HG03354 (cell line): ENCODE results near the gene CCDC12.

Source experiments
- ATAC-seq: cut with Tn5 transposase; IDR thresholded peaks from one replicate; pipeline ENCODE4 v1.9.1; 2021; ENCODE audit warnings: mild to moderate bottlenecking; ENCODE audit not compliant: unreplicated experiment, poor library complexity, severe bottlenecking

Gene CCDC12

DNA sequence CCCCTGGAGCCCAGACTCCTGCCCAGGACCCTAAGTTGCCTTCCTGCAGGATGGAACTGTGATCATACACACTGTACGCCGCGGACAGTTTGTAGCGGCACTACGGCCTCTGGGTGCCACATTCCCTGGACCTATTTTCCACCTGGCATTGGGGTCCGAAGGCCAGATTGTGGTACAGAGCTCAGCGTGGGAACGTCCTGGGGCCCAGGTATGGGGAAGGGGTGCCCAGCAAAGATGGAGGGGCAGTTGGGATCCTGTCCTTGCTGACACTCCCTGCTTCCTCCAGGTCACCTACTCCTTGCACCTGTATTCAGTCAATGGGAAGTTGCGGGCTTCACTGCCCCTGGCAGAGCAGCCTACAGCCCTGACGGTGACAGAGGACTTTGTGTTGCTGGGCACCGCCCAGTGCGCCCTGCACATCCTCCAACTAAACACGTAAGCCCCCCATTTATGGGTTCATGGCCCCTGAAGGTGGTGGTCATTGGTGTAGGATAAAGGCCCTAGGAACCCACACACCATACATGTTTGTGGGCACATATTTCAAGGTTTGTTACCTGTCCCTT lies 31.8 kb upstream of the CCDC12 start:
- no peak for ATAC-seq

DNA sequence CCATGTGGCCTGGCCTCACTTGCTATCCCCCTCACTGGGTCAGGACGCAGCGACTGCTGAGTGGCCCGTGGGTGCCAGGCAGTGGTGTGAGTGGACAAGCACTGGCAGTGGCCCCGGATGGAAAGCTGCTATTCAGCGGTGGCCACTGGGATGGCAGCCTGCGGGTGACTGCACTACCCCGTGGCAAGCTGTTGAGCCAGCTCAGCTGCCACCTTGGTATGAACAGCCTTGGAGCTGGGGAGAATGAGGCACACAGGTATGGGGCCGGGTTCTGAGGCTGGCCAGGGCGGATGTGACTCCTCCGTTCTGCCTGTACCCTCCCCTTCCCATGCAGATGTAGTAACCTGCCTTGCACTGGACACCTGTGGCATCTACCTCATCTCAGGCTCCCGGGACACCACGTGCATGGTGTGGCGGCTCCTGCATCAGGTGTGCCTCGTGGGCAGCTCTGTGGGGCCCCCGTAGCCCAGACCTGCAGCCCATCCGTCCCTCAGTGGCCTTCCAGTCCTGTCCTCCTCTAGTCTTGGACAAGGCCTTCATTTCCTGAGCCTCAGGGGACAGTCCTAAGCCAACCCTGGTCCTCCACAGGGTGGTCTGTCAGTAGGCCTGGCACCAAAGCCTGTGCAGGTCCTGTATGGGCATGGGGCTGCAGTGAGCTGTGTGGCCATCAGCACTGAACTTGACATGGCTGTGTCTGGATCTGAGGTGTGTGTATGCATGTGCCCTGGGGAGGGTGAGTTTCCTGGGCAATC lies 31.1 kb upstream of the CCDC12 start:
- ATAC-seq, result no peak

DNA sequence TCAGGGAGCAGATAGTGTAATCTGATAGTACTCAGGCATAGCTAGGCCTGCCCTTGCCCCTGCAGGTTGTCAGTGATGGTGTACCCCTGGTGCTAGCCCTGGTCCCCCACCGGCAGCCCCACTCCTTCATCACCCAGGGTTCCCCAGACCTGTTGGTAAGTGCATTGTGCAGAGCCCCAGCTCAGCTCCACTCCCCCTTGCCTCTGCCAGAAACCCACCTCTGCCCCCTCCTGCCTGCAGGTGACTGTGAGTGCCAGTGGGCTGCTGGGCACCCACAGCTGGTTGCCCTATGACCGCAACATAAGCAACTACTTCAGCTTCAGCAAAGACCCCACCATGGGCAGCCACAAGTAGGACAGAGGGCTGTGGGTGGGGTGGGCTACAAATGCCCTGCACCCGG lies 30.5 kb upstream of the CCDC12 start:
- ATAC-seq, result no peak

DNA sequence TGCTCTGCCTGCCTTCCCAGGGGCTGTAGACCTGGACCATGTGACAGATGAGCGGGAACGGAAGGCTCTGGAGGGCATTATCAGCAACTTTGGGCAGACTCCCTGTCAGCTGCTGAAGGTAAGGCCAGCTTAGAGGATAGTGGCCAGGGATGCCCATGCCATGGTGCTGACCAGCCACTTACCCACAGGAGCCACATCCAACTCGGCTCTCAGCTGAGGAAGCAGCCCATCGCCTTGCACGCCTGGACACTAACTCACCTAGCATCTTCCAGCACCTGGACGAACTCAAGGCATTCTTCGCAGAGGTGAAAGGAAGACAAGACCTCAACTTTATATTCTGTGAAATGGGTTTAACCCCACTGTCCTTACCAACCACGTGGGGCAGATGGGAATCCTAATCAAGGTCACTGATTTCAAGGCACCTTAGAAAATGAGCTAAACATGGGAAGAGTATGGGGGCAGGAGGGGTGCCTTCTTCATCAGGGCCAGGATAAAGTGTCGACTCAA lies 29.7 kb upstream of the CCDC12 start:
- no peak for ATAC-seq

DNA sequence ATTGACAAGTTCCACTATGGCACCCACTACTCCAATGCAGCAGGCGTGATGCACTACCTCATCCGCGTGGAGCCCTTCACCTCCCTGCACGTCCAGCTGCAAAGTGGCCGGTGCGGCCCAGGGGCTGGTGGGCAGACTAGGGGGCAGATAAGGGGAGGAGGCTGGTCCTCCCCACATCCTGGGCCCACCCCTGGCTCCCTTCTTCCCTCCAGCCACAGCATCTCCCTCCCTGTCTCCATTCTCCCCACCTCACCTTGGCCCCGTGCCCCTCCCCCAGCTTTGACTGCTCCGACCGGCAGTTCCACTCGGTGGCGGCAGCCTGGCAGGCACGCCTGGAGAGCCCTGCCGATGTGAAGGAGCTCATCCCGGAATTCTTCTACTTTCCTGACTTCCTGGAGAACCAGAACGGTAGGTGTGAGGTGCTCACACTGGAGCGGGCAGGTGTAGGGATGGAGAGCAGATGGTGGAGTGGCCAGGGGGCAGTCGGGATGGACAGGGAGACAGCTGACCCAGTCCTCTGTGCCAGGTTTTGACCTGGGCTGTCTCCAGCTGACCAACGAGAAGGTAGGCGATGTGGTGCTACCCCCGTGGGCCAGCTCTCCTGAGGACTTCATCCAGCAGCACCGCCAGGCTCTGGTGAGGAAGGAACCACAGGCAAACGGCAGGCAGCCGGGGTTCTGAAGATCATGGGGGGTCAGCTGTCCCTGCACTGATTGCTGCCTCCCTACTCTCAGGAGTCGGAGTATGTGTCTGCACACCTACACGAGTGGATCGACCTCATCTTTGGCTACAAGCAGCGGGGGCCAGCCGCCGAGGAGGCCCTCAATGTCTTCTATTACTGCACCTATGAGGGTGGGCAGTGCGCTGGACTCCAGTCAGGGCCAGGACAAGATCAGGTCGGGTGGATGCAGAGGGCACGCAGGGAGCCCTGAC lies 28.9 kb upstream of the CCDC12 start:
- no peak for ATAC-seq

DNA sequence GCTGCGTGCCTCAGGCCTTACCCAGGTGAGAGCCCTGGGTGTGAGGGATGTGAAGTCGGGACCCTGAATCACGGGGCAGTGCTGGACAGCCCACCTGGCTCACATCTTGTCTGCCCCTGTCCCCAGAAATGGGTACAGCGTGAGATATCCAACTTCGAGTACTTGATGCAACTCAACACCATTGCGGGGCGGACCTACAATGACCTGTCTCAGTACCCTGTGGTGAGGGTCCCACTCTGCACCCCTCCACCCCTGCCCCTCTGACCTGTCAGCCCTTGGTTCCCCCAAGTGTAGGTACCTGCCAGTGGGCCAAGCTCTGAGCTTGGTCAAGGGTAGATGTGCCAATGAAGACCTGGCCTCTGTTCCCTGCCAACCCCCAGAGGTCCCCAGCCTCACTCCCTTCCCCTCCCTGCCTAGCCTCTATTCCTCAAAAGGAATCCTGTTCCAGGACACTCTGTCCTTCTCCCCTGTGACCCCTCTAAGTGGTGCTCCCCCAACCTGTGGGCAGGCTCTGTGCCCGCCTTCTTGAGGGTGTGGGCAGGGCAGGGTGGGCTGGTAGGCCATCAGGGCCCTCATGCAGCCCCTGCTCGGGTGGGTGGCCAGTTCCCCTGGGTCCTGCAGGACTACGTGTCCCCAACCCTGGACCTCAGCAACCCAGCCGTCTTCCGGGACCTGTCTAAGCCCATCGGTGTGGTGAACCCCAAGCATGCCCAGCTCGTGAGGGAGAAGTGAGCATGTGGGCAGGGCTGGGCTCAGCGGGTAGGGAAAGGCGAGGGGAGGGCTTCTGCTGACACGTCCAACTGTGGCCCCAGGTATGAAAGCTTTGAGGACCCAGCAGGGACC lies 28.0 kb upstream of the CCDC12 start:
- ATAC-seq, result no peak

DNA sequence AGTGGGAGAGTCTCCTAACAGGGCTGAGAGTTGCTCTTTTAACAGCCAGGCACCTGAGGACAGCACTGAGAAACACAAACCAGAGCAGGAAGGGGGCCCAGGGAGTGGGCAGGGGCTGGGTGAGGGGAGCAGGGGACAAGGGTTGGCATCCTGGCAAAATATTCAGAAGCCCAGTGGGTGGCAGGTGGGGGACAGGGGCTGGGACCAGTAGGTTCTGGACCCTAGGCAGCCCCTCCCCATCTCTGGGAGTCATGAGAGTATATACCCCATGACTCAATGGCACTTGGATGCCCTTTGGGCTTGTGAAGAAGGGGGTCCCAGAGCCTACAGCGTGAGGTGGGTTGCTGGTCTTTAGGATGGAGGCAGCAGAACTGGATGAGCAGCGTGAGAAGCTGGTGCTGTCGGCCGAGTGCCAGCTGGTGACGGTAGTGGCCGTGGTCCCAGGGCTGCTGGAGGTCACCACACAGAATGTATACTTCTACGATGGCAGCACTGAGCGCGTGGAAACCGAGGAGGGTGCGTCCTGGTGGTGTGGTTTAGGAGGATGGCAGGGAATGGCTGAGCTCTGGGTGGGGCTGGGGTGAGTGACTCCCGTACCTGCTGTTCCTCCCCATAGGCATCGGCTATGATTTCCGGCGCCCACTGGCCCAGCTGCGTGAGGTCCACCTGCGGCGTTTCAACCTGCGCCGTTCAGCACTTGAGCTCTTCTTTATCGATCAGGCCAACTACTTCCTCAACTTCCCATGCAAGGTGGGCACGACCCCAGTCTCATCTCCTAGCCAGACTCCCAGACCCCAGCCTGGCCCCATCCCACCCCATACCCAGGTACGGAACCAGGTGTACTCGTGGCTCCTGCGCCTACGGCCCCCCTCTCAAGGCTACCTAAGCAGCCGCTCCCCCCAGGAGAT lies 27.2 kb upstream of the CCDC12 start:
- ATAC-seq, result no peak

DNA sequence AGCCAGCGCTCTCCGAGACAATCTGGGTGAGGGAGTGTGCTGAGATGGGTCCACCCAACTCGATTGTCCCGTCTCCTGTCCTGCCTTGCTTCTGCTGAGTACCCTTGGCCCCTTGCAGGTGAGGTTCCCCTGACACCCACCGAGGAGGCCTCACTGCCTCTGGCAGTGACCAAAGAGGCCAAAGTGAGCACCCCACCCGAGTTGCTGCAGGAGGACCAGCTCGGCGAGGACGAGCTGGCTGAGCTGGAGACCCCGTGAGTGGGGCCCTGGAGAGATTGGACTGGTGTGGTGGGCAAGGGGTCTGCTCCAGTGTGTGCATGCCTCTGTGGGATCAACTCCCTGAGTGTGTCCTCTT lies 26.5 kb upstream of the CCDC12 start:
- no peak for ATAC-seq

DNA sequence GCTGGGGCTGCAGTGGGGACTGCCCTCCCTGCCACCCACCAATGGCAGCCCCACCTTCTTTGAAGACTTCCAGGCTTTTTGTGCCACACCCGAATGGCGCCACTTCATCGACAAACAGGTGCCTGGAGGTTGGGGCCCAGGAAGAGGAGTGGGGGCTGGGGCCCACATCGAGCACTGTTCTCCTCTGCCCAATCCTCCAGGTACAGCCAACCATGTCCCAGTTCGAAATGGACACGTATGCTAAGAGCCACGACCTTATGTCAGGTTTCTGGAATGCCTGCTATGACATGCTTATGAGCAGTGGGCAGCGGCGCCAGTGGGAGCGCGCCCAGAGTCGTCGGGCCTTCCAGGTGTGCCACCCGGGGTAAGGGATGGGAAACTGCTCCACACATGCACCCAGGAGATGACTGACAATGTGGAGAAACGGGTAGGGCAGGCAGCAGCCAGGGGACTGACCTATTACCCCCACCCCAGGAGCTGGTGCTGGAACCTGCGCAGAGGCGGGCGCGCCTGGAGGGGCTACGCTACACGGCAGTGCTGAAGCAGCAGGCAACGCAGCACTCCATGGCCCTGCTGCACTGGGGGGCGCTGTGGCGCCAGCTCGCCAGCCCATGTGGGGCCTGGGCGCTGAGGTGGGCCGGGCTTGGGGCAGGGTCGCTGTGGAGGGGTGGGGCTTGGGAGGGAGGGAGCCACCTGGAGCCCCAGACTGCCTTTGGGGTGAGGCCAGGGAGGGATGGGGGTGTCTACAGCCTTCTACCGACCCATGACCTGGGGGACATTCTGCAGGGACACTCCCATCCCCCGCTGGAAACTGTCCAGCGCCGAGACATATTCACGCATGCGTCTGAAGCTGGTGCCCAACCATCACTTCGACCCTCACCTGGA lies 25.9 kb upstream of the CCDC12 start:
- no peak for ATAC-seq

DNA sequence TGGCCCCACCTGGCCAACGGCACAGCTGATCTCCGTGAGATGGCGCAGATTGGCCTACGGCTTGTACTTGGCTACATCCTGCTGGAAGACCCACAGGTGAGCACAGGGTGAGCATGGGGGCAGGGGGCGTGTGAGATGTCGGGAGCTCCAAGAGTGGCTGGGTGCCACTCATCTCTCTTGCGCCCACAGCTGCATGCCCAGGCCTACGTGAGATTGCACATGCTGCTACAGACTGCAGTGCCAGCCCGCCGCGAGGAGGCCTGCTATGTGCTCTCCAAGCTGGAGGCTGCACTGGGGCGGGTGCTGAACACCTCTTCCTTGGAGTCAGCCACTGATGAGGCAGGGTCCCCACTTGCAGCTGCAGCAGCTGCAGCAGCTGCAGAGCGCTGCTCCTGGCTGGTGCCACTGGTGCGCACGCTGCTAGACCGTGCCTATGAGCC lies 25.2 kb upstream of the CCDC12 start:
- no peak for ATAC-seq

DNA sequence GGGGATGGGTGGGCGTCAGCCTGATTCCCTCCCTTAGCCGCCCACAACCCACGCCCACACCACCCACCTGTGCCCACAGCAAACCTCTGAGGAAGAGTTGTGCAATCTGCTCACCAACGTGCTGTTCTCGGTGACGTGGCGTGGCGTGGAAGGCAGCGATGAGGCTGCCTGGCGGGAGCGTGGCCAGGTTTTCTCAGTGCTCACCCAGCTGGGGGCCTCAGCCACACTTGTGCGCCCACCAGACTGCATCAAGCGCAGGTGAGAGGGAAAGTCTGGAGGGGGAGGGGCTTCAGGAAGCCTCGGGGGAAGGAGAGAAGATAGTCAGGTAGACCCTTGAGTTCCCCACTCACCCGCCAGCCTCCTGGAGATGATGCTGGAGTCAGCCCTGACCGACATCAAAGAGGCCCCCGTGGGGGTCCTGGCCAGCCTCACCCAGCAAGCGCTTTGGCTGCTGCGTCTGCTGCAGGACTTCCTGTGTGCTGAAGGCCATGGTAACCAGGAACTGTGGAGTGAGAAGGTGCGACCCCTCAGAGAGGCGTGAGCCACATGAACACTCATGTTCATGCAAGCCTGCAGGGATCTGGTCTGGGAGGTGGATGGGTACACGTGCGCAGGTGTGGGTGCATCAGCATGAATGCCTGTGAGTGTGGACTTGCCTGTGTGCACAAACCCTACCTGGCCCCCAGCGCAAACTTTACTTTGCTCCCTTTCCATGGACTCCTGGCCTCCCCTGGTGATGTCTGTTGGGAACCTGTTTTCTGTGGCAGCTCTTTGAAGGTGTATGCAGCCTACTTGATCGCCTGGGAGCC lies 24.6 kb upstream of the CCDC12 start:
- no peak for ATAC-seq

DNA sequence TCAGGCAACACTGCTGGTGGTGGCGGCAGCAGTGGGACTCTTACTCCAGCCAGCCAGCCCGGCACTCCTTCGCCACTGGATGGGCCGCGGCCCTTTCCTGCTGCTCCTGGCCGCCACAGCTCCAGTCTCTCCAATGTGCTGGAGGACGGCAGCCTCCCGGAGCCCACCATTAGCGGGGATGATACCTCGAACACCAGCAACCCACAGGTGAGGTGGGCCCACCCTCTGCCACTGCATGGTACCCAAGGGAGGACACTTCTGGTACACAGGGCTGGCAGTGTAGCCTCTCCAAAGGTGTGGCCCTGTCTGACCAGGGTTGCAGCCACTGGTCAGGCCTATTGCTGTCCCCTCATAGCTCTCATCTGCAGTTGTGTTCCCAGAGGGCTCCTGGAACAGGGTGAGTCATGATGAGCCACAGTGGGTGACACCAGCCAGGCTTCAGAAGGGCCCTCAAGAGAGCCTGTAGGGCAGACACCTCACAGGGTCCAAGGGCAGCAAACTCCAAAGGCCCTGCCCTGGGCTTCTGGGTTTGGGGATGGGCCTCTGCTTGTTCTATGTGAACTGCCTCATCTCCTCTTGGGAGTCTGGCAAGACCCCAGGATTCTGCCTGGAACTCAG lies 23.8 kb upstream of the CCDC12 start:
- ATAC-seq, result no peak

DNA sequence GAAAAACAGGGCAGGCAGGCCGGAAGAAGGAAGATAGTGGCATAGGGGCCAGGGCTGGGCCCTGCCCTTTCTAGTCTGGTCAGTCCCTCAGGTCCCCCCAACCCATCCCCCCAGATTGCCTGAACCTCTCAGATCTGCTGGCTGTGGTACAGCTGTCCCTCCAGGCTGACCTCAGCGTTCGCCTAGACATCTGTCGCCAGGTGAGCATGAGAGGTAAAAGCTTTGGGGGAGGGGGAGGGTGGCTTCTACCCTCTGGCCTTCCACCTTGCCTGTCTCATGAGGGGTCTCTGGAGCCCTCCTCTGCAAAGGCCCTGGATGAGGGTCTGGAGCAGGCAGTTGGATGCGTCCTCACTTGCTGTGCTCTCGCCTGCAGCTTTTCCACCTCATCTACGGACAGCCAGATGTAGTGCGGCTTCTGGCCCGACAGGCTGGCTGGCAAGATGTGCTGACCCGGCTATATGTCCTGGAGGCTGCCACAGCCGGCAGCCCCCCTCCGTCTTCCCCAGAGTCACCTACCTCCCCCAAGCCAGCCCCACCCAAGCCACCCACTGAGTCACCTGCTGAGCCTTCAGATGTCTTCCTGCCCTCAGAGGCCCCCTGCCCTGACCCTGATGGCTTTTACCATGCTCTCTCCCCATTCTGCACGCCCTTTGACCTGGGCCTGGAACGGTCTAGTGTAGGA lies 23.1 kb upstream of the CCDC12 start:
- ATAC-seq, result no peak

DNA sequence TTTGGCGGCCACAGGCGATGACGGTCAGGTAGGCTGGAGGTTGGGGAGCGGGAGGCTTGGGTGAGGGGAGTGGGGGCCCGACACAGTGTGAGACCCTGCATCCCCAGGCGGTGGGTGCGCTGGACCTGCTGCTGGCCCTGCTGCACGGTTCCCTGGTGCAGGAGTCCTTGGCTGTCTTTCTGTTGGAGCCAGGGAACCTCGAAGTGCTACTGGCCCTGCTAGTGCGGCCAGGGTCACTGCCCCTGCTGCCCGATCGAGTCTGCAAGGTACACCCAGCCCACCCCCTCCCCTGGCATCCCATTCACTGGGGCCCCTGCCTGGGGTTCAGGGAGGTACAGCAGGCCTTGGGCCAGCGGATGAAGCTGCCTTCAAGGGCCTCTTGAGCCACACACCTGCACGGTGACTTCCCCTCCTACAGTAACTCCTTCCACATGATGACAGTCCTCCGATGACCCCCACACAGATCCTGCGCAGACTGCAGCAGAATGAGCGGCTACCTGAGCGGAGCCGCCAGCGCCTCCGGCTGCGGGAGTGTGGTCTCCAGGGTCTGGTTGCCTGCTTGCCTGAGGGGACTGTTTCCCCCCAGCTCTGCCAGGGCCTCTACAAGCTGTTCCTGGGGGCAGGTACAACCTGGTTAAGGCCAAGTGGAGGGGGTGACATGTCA lies 22.4 kb upstream of the CCDC12 start:
- no peak for ATAC-seq

DNA sequence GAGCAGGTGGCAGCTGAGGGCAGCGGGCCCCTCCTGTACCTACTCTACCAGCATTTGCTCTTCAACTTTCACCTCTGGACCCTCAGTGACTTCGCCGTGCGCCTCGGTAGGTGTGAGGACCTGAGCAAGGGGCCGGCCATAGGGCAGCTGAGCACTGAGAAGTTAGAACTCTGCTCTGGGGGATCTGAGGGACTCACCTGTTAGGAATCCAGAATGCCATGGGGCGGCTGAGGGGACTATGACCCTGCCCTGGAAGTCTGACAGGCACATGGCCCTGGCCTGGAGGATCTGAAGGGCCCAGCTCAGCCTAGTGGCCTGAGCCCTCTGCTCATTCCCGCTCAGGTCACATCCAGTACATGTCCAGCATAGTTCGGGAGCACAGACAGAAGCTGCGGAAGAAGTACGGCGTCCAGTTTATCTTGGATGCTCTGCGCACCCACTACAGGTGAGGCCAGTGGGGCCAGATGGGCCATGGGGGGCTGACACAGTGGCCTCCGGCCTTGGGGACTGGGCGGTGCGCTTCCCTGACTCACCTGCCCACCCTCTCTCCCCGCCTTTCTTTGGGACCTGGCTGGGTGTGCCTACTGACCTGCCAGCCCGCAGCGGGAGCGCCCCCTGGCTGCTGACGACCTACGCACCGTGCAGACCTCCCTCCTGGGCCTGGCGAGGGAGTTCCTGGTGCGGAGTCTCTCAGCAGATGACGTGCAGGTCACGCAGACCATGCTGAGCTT lies 21.7 kb upstream of the CCDC12 start:
- ATAC-seq, result no peak
